ENCODE measurements around the gene COL9A3. TPM values are rescaled to one million over a fixed set of nuclear protein-coding genes. Genes with fewer than 3 reads are reported as not detected.

COL9A3 gene
- total RNA-seq, 1 experiment from 2014 or later: not detected

GRCh38 chr20:62792182-62792939 lies 24.5 kb upstream of the COL9A3 start:
- no peaks in the 10 kb centered on the region for H3K9me3 Mint-ChIP-seq (ENCODE audit: unreplicated experiment)
- peak overlapping the region; percentile 27 for H3K27ac Mint-ChIP-seq (ENCODE audit: low read depth, unreplicated experiment)
- no peak overlapping the region for H3K4me3 Mint-ChIP-seq (ENCODE audit: unreplicated experiment)
- CTCF ChIA-PET: interaction anchor here (0.6 to 7.8 kb wide), 44 partner anchors 10 to 421 kb away, joined by 3 to 85 read pairs (median 6); partner anchors contain the start of genes NTSR1, OGFR and SLCO4A1
- intact Hi-C loops (cut with micrococcal nuclease): no loop called here
- TF ChIP-seq CTCF (IDR thresholded peaks at IDR 0.05; ENCODE audit: unreplicated experiment): no peak
- no peak for DNase-seq (ENCODE audit: unreplicated experiment)
- BruUV-seq (replicated peaks): no TSS peak
- no peaks in the 10 kb centered on the region for H3K27me3 Mint-ChIP-seq (ENCODE audit: insufficient read depth, unreplicated experiment)
- H3K36me3 Mint-ChIP-seq (ENCODE audit: insufficient read depth, unreplicated experiment): peaks cover 5% of the 10 kb centered on the region
- H3K4me1 Mint-ChIP-seq (ENCODE audit: insufficient read depth, unreplicated experiment): peaks cover 13% of the 10 kb centered on the region
- POLR2A ChIA-PET: interaction anchor here (0.7 to 4.2 kb wide), 12 partner anchors 19 to 406 kb away, joined by 3 to 44 read pairs (median 6); partner anchors contain the start of gene RPS21

- TF ChIP-seq CTCF (IDR thresholded peaks at IDR 0.05; ENCODE audit: unreplicated experiment): no peak
- no peaks in the 10 kb centered on the region for H3K27me3 Mint-ChIP-seq (ENCODE audit: insufficient read depth, unreplicated experiment)
- H3K27ac Mint-ChIP-seq (ENCODE audit: low read depth, unreplicated experiment): peak overlapping the region; percentile 87
- CTCF ChIA-PET: interaction anchor here (0.7 to 7.8 kb wide), 25 partner anchors 12 to 403 kb away, joined by 3 to 85 read pairs (median 9); partner anchors contain the start of genes OGFR and SLCO4A1
- no peaks in the 10 kb centered on the region for H3K9me3 Mint-ChIP-seq (ENCODE audit: unreplicated experiment)
- peaks cover 17% of the 10 kb centered on the region for H3K4me1 Mint-ChIP-seq (ENCODE audit: insufficient read depth, unreplicated experiment)
- H3K36me3 Mint-ChIP-seq (ENCODE audit: insufficient read depth, unreplicated experiment): peaks cover 5% of the 10 kb centered on the region
- intact Hi-C loops (cut with micrococcal nuclease): no loop called here
- BruUV-seq (replicated peaks): no TSS peak
- DNase-seq (ENCODE audit: unreplicated experiment): no peak
- POLR2A ChIA-PET: interaction anchor here (0.7 to 4.2 kb wide), 17 partner anchors 12 to 727 kb away, joined by 3 to 44 read pairs (median 6); partner anchors contain the start of genes DIDO1, OGFR, RPS21 and TCFL5
- peak overlapping the region; percentile 40 for H3K4me3 Mint-ChIP-seq (ENCODE audit: unreplicated experiment)
These were observed 23.7 kb upstream of the COL9A3 start for GRCh38 chr20:62792940-62793756.

GRCh38 chr20:62793757-62794006 lies 23.2 kb upstream of the COL9A3 start:
- no TSS peak for BruUV-seq (replicated peaks)
- peak overlapping the region; percentile 76 for H3K4me3 Mint-ChIP-seq (ENCODE audit: unreplicated experiment)
- H3K9me3 Mint-ChIP-seq (ENCODE audit: unreplicated experiment): no peaks in the 10 kb centered on the region
- intact Hi-C loops (cut with micrococcal nuclease): loop anchor here (2.0 kb wide), 1 partner anchor 491 kb away; the partner anchor contains the start of gene ADRM1
- no peaks in the 10 kb centered on the region for H3K27me3 Mint-ChIP-seq (ENCODE audit: insufficient read depth, unreplicated experiment)
- peak overlapping the region; percentile 87 for H3K27ac Mint-ChIP-seq (ENCODE audit: low read depth, unreplicated experiment)
- POLR2A ChIA-PET: interaction anchor here (0.7 to 4.2 kb wide), 20 partner anchors 12 to 727 kb away, joined by 3 to 44 read pairs (median 6); partner anchors contain the start of genes DIDO1, GID8, OGFR and RPS21
- peaks cover 6% of the 10 kb centered on the region for H3K36me3 Mint-ChIP-seq (ENCODE audit: insufficient read depth, unreplicated experiment)
- DNase-seq (ENCODE audit: unreplicated experiment): no peak
- H3K4me1 Mint-ChIP-seq (ENCODE audit: insufficient read depth, unreplicated experiment): peaks cover 17% of the 10 kb centered on the region
- CTCF ChIA-PET: interaction anchor here (1.0 to 7.8 kb wide), 5 partner anchors 14 to 403 kb away, joined by 3 to 85 read pairs (median 5); no protein-coding TSS in a partner anchor
- TF ChIP-seq CTCF (IDR thresholded peaks at IDR 0.05; ENCODE audit: unreplicated experiment): no peak

All from MCF 10A (cell line).